ENCODE results near the gene NPAS3.

DNA sequence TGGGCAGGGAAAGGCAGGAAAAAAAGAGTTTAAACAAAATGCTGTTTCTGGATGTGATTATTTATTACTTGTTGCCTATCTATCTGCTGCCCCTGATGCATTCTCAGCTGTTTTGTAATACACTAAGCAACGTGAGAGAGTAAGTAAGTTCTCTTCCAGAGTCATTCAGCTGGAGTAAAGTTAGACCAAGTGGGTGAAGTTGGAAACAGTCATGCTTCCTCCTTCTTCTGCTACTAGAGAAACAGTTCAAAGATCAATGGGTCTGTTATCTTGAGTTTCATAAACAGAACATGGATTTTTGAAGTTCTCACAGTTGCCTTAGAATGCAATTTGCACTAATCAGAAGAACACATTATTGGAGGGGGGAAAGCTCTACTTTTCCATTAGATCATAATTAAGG is 732.9 kb downstream of the NPAS3 start:
- TF ChIP-seq CTCF (conservative IDR thresholded peaks at IDR 0.05) (no peak), EZH2 (IDR thresholded peaks at IDR 0.05; ENCODE audit: low read depth) (no peak)
